Activated CD4-positive, alpha-beta memory T cell treated with anti-CD3 and anti-CD28 coated beads, Interleukin-2, amount 10 ng/mL, durations not matched to agents 7 days and 5 days (primary cell): ENCODE measurements around the gene FNBP1. TPM values are rescaled to one million over a fixed set of nuclear protein-coding genes. Genes with fewer than 3 reads are reported as not detected.
A peak's percentile ranks its signal among the peaks of the same experiment; 100 is the strongest.

Experiments
- CTCF ChIA-PET: fragments of 350-600 bp; sonication (Branson Sonifier 250); formaldehyde crosslinking; loops from one replicate; lab custom pipeline; 2021; ENCODE audit warnings: antibody characterized with exemption, inconsistent platforms; lab: Charles Lee
- POLR2A ChIA-PET: fragments of 350-600 bp; sonication (Branson Sonifier 250); formaldehyde crosslinking; loops from one replicate; lab custom pipeline; 2021; ENCODE audit warnings: antibody characterized with exemption; lab: Charles Lee
- DNase-seq: peaks from one replicate; pipeline ENCODE4 v3.0.0-alpha.2; 2020
- H3K27ac Mint-ChIP-seq: one replicate; pipeline ENCODE4 v1.8.0; 2021; ENCODE audit warnings: mild to moderate bottlenecking, mixed read lengths
- H3K27me3 Mint-ChIP-seq: one replicate; pipeline ENCODE4 v1.8.0; 2021; ENCODE audit warnings: mixed read lengths
- H3K36me3 Mint-ChIP-seq: one replicate; pipeline ENCODE4 v1.8.0; 2021; ENCODE audit warnings: low read depth, mixed read lengths
- H3K4me1 Mint-ChIP-seq: one replicate; pipeline ENCODE4 v1.8.0; 2021; ENCODE audit warnings: mixed read lengths
- H3K4me3 Mint-ChIP-seq: one replicate; pipeline ENCODE4 v1.8.0; 2021; ENCODE audit warnings: mild to moderate bottlenecking, mixed read lengths
- H3K9me3 Mint-ChIP-seq: one replicate; pipeline ENCODE4 v1.8.0; 2021; ENCODE audit warnings: mixed read lengths
- total RNA-seq, 2 experiments: library from RNA; stranded (reverse); gene quantifications; one replicate each; pipeline ENCODE4 v1.2.3, GENCODE V29; 2021

FNBP1 gene
- total RNA-seq, 2 experiments from 2014 or later, result 208 to 213 TPM

GRCh38 chr9:129884220-129885017, 158.6 kb downstream of the FNBP1 start:
- Mint-ChIP-seq H3K36me3 (peaks cover 48% of the 10 kb centered on the region), H3K4me3 (peak overlapping the region; percentile 80), H3K4me1 (peaks cover 51% of the 10 kb centered on the region), H3K27me3 (no peaks in the 10 kb centered on the region), H3K9me3 (no peaks in the 10 kb centered on the region), H3K27ac (peak overlapping the region; percentile 100)
- ChIA-PET CTCF (interaction anchor here (0.9 to 3.1 kb wide), 26 partner anchors 10 to 223 kb away, joined by 3 to 27 read pairs (median 6); partner anchors contain the start of genes C9orf78, GPR107 and USP20), POLR2A (interaction anchor here (0.8 to 14.4 kb wide), 20 partner anchors 10 to 244 kb away, joined by 3 to 403 read pairs (median 8); partner anchors contain the start of genes C9orf78, FNBP1, TOR1A and USP20)
- DNase-seq, result peak; percentile 98

- Mint-ChIP-seq H3K27me3 (no peaks in the 10 kb centered on the region), H3K9me3 (no peaks in the 10 kb centered on the region), H3K4me3 (no peak overlapping the region), H3K36me3 (peaks cover 45% of the 10 kb centered on the region), H3K4me1 (peaks cover 33% of the 10 kb centered on the region), H3K27ac (no peak overlapping the region)
- DNase-seq, result no peak
- POLR2A ChIA-PET, result interaction anchor here (14.4 kb wide), 1 partner anchor 16 kb away, joined by 301 read pairs; no protein-coding TSS in a partner anchor
- CTCF ChIA-PET, result no interaction called here
Observed at GRCh38 chr9:129881547-129882324, 161.3 kb downstream of the FNBP1 start.

- Mint-ChIP-seq H3K4me3 (no peak overlapping the region), H3K36me3 (peaks cover 47% of the 10 kb centered on the region), H3K4me1 (peaks cover 30% of the 10 kb centered on the region), H3K9me3 (no peaks in the 10 kb centered on the region), H3K27ac (no peak overlapping the region), H3K27me3 (no peaks in the 10 kb centered on the region)
- ChIA-PET POLR2A (no interaction called here), CTCF (no interaction called here)
- no peak for DNase-seq
Observed at GRCh38 chr9:129880654-129881546, 162.1 kb downstream of the FNBP1 start.

GRCh38 chr9:129879991-129880653, 162.9 kb downstream of the FNBP1 start:
- POLR2A ChIA-PET, result no interaction called here
- Mint-ChIP-seq H3K27ac (no peak overlapping the region), H3K9me3 (no peaks in the 10 kb centered on the region), H3K36me3 (peaks cover 42% of the 10 kb centered on the region), H3K4me3 (no peak overlapping the region), H3K4me1 (peaks cover 29% of the 10 kb centered on the region), H3K27me3 (no peaks in the 10 kb centered on the region)
- CTCF ChIA-PET, result no interaction called here
- DNase-seq, result no peak

GRCh38 chr9:129879103-129879699, 163.8 kb downstream of the FNBP1 start:
- Mint-ChIP-seq H3K4me3 (no peak overlapping the region), H3K27ac (peak overlapping the region; percentile 16), H3K36me3 (peaks cover 41% of the 10 kb centered on the region)

GRCh38 chr9:129878291-129878690, 164.7 kb downstream of the FNBP1 start:
- peak overlapping the region; percentile 14 for H3K27ac Mint-ChIP-seq
- POLR2A ChIA-PET, result interaction anchor here (1.0 to 1.3 kb wide), 2 partner anchors 9 to 13 kb away, joined by 3 to 7 read pairs; no protein-coding TSS in a partner anchor

More at GRCh38 chr9:129879103-129879699, 163.8 kb downstream of the FNBP1 start:
- Mint-ChIP-seq H3K4me1 (peaks cover 24% of the 10 kb centered on the region), H3K27me3 (no peaks in the 10 kb centered on the region), H3K9me3 (no peaks in the 10 kb centered on the region)
- ChIA-PET CTCF (no interaction called here), POLR2A (interaction anchor here (1.0 to 1.3 kb wide), 2 partner anchors 10 to 14 kb away, joined by 3 to 7 read pairs; no protein-coding TSS in a partner anchor)
- DNase-seq, result no peak

GRCh38 chr9:129876815-129877214, 166.2 kb downstream of the FNBP1 start:
- Mint-ChIP-seq H3K4me3 (no peak overlapping the region), H3K36me3 (peaks cover 51% of the 10 kb centered on the region), H3K4me1 (peaks cover 28% of the 10 kb centered on the region), H3K27me3 (no peaks in the 10 kb centered on the region), H3K9me3 (no peaks in the 10 kb centered on the region), H3K27ac (peak overlapping the region; percentile 59)
- ChIA-PET CTCF (no interaction called here), POLR2A (interaction anchor here (0.9 to 1.5 kb wide), 4 partner anchors 8 to 41 kb away, joined by 3 to 4 read pairs (median 4); no protein-coding TSS in a partner anchor)
- DNase-seq, result no peak

More at GRCh38 chr9:129878291-129878690, 164.7 kb downstream of the FNBP1 start:
- Mint-ChIP-seq H3K4me1 (peaks cover 19% of the 10 kb centered on the region), H3K4me3 (no peak overlapping the region), H3K27me3 (no peaks in the 10 kb centered on the region), H3K9me3 (no peaks in the 10 kb centered on the region), H3K36me3 (peaks cover 49% of the 10 kb centered on the region)
- CTCF ChIA-PET, result no interaction called here
- DNase-seq, result no peak

- CTCF ChIA-PET, result interaction anchor here (0.6 kb wide), 1 partner anchor 32 kb away, joined by 4 read pairs; no protein-coding TSS in a partner anchor
- peaks cover 35% of the 10 kb centered on the region for H3K4me1 Mint-ChIP-seq
Observed at GRCh38 chr9:129875687-129876395, 167.1 kb downstream of the FNBP1 start.

GRCh38 chr9:129875181-129875611, 167.8 kb downstream of the FNBP1 start:
- POLR2A ChIA-PET, result no interaction called here
- CTCF ChIA-PET, result interaction anchor here (0.6 kb wide), 1 partner anchor 31 kb away, joined by 4 read pairs; no protein-coding TSS in a partner anchor
- Mint-ChIP-seq H3K36me3 (peaks cover 56% of the 10 kb centered on the region), H3K4me1 (peaks cover 42% of the 10 kb centered on the region), H3K4me3 (no peak overlapping the region), H3K27me3 (no peaks in the 10 kb centered on the region), H3K9me3 (no peaks in the 10 kb centered on the region), H3K27ac (no peak overlapping the region)
- DNase-seq, result no peak

More at GRCh38 chr9:129875687-129876395, 167.1 kb downstream of the FNBP1 start:
- H3K4me3 Mint-ChIP-seq, result no peak overlapping the region
- POLR2A ChIA-PET, result interaction anchor here (0.9 to 1.5 kb wide), 3 partner anchors 7 to 40 kb away, joined by 3 to 4 read pairs (median 3); no protein-coding TSS in a partner anchor
- no peak overlapping the region for H3K27ac Mint-ChIP-seq
- H3K36me3 Mint-ChIP-seq, result peaks cover 58% of the 10 kb centered on the region
- H3K27me3 Mint-ChIP-seq, result no peaks in the 10 kb centered on the region
- DNase-seq, result no peak
- no peaks in the 10 kb centered on the region for H3K9me3 Mint-ChIP-seq

- POLR2A ChIA-PET, result interaction anchor here (1.2 kb wide), 1 partner anchor 16 kb away, joined by 3 read pairs; no protein-coding TSS in a partner anchor
- H3K27me3 Mint-ChIP-seq, result no peaks in the 10 kb centered on the region
- H3K9me3 Mint-ChIP-seq, result no peaks in the 10 kb centered on the region
- peaks cover 49% of the 10 kb centered on the region for H3K4me1 Mint-ChIP-seq
- CTCF ChIA-PET, result no interaction called here
- no peak for DNase-seq
- peaks cover 56% of the 10 kb centered on the region for H3K36me3 Mint-ChIP-seq
- H3K27ac Mint-ChIP-seq, result no peak overlapping the region
- no peak overlapping the region for H3K4me3 Mint-ChIP-seq
Observed at GRCh38 chr9:129874261-129875101, 168.5 kb downstream of the FNBP1 start.
